IPS-11a (cell line): ENCODE measurements around the gene DEXI.

Source experiments
- H3K4me3 ChIP-seq: one replicate; pipeline ENCODE4 v1.5.1; 2013; ENCODE audit warnings: low read depth, low read length, control low read depth

DEXI gene

DNA sequence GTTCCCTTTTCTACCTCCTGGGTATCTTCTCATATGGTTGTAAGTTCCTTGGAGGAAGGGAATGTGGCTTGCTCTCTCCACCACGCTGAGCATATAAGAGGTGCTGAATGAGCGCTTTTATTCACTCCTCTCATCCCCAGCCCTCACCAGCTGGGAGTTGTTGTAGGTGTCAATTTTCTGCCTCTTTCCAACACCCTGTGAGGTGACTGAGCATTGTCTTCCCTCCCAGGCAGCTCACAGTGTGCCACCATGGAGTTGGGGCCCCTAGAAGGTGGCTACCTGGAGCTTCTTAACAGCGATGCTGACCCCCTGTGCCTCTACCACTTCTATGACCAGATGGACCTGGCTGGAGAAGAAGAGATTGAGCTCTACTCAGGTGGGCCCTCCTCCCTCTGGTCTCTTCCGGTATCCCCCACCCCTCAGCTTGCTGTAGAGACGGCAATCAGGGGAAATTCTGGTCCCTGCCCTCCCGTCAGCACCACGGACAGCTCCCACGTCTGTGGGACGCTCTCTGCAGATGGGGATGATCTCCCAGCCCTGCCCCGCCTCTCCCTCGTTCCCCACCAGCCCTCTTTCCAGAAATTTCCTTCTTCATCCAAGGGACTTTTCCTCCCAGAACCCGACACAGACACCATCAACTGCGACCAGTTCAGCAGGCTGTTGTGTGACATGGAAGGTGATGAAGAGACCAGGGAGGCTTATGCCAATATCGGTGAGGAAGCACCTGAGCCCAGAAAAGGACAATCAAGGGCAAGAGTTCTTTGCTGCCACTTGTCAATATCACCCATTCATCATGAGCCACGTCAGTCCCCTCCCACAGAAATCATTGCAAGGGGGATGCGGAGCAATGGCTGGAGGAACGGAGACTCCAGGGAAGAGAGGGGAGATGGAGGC lies 47.0 kb downstream of the DEXI start:
- no peak overlapping the region for H3K4me3 ChIP-seq

DNA sequence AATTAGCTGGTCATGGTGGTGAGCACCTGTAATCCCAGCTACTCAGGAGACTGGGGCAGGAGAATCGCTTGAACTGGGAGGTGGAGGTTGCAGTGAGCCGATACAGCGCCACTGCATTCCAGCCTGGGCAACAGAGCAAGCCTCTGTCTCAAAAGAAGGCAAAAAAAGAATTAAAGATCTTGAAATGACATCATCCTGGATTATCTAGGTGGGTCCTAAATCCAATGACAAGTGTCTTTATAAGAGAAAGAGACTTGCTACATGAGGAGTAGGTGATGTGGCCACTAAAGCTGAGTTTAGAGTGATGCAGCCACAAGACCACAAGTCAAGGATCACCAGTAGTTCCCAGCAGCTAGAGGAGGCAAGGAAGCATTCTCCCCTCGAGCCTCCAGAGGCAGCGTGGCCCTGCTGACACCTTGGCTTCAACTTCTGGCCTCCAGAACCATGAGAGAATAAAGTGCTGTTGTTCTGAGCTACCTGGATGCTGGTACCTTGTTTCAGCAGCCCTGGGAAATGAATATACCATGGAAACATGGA lies 49.4 kb downstream of the DEXI start:
- H3K4me3 ChIP-seq, result no peak overlapping the region

GRCh38 chr16:10889855-10890254 lies 52.4 kb downstream of the DEXI start:
- no peak overlapping the region for H3K4me3 ChIP-seq

- no peak overlapping the region for H3K4me3 ChIP-seq
Measured at GRCh38 chr16:10888320-10888937, 53.8 kb downstream of the DEXI start.

DNA sequence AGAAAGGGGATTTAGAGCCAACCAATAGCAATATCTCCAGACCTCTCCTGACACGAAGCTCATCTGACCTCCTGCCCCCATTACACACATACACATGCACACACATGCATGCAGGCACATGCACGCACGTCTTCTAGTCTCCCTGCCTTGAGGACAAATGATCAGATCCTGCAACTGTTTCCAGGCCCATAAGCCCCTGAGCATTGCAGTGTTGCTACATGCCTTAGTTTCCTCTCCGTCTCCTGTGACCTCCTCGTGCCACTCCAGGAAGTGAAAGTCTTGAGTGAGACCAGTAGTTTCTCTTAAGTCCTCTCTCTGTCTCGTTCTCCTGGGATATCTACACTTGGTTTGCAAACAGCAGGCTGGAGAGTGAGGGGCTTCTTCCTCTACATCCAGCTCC lies 57.0 kb downstream of the DEXI start:
- H3K4me3 ChIP-seq, result no peak overlapping the region

DNA sequence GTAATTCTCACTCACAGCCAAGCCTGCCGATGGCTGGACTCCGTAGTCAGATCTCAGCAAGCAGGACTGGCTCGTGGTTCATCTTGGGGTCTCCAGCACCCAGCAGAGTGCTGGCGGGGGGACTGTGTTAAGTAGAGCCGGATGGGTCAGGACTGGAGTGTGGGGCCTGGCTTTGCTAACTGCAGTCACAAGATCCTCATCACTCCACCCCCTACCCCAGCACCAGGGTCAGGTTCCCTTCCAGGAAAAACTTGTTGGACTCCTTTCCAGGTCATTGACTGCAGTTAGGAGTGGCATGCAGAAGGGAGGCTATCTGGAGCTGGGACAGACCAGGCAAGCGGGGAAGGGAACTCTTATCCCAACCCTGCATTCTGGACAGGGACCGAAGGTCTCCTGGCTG lies 59.3 kb downstream of the DEXI start:
- no peak overlapping the region for H3K4me3 ChIP-seq

GRCh38 chr16:10881479-10882030 lies 60.7 kb downstream of the DEXI start:
- H3K4me3 ChIP-seq, result no peak overlapping the region

DNA sequence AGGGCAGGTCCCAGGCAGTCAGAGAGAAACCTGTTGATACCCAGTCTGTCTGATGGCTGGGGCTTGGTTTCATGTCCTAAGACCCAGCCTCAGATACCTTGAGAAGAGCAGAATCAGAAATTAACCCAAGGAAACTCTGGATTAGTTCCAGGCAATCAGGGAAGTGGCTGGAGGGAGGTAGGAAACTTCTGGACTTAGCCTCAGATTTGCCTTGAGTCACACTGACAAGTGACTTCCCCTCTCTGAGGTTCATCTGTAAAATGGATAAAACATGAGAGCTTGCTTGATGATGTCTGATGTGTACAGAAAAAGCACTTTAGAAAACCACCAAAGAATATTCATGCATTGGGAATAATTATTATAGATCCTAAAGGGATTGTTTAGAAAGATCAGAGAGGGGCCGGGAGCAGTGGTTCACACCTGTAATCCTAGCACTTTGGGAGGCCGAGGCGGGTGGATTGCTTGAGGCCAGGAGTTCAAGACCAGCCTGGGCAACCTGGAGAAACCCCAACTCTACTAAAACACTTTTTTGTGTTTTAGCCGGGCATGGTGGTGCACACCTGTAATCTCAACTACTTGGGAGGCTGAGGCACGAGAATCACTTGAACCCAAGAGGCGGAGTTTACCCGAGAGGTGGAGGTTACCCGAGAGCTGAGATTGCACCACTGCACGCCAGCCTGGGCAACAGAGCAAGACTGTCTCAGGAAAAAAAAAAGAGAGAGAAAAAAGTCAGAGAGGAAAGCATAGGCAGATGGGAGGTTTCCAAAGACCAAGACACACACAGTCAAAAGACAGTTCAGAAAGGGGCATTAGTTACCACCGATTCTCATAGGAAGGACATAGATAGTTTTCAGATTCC lies 61.4 kb downstream of the DEXI start:
- H3K4me3 ChIP-seq, result no peak overlapping the region

- H3K4me3 ChIP-seq, result no peak overlapping the region
Measured at GRCh38 chr16:10879681-10880589, 62.3 kb downstream of the DEXI start.
